HL-60/S4 treated with retinoic acid at 250 ng/mL for 4 days and 3 days (cell line): ENCODE data around the gene IKBKG.
"Not testable (repeated sequence)": the region's sequence is repeated elsewhere in the genome, so short reads cannot be mapped to it uniquely, and the experiment has no call there.

Experiments used
- in situ Hi-C: fragments of 300-500 bp; cut with MboI; formaldehyde crosslinking; loops from 2 replicates; pipeline ENCODE4 v1.7.0; 2022; ENCODE audit warnings: low sequenced_read_pairs

The IKBKG gene

GRCh38 chrX:154549766-154550165 lies 2.3 kb downstream of the IKBKG start:
- in situ Hi-C loops = no loop called here

GRCh38 chrX:154552112-154552806 lies 4.8 kb downstream of the IKBKG start:
- in situ Hi-C loops = not testable (repeated sequence)

- in situ Hi-C loops = not testable (repeated sequence)
Observed at GRCh38 chrX:154558060-154558690, 10.8 kb downstream of the IKBKG start.

GRCh38 chrX:154558896-154559295 lies 11.5 kb downstream of the IKBKG start:
- in situ Hi-C loops = not testable (repeated sequence)

- in situ Hi-C loops = not testable (repeated sequence)
Observed at GRCh38 chrX:154560326-154560725, 12.9 kb downstream of the IKBKG start.

GRCh38 chrX:154562295-154562694 lies 14.9 kb downstream of the IKBKG start:
- in situ Hi-C loops = not testable (repeated sequence)

- in situ Hi-C loops = not testable (repeated sequence)
Observed at GRCh38 chrX:154570361-154570760, 22.9 kb downstream of the IKBKG start.

- in situ Hi-C loops = not testable (repeated sequence)
Observed at GRCh38 chrX:154573061-154573460, 25.6 kb downstream of the IKBKG start.

GRCh38 chrX:154575076-154575475 lies 27.7 kb downstream of the IKBKG start:
- in situ Hi-C loops = not testable (repeated sequence)

GRCh38 chrX:154582994-154583393 lies 35.6 kb downstream of the IKBKG start:
- in situ Hi-C loops = not testable (repeated sequence)

- in situ Hi-C loops = not testable (repeated sequence)
Observed at GRCh38 chrX:154584585-154585183, 37.3 kb downstream of the IKBKG start, which contains the start of gene CTAG1A. Gene CTAG1A, plus strand, starts transcription at chrX:154585133. Its CDS starts 74 bp downstream, at chrX:154585207.

GRCh38 chrX:154590415-154590814 lies 43.0 kb downstream of the IKBKG start:
- in situ Hi-C loops = not testable (repeated sequence)

- in situ Hi-C loops = no loop called here
Observed at GRCh38 chrX:154592505-154592904, 45.1 kb downstream of the IKBKG start.

GRCh38 chrX:154593201-154593600 lies 45.8 kb downstream of the IKBKG start:
- in situ Hi-C loops = no loop called here

- in situ Hi-C loops = no loop called here
Observed at GRCh38 chrX:154594491-154594890, 47.1 kb downstream of the IKBKG start.

- in situ Hi-C loops = no loop called here
Observed at GRCh38 chrX:154595559-154596249, 48.3 kb downstream of the IKBKG start.

- in situ Hi-C loops = no loop called here
Observed at GRCh38 chrX:154596290-154596929, 49.0 kb downstream of the IKBKG start.

GRCh38 chrX:154597221-154597620 lies 49.8 kb downstream of the IKBKG start:
- in situ Hi-C loops = no loop called here

- in situ Hi-C loops = no loop called here
Observed at GRCh38 chrX:154598656-154599055, 51.2 kb downstream of the IKBKG start.

GRCh38 chrX:154599531-154599930 lies 52.1 kb downstream of the IKBKG start:
- in situ Hi-C loops = no loop called here
